Measurements from ENCODE around the gene GRIN2A. TPM values are rescaled to one million over a fixed set of nuclear protein-coding genes. Genes with fewer than 3 reads are reported as not detected.

GRIN2A gene
- polyA plus RNA-seq, 1 donor from 2014 or later: 0.11 TPM

DNA sequence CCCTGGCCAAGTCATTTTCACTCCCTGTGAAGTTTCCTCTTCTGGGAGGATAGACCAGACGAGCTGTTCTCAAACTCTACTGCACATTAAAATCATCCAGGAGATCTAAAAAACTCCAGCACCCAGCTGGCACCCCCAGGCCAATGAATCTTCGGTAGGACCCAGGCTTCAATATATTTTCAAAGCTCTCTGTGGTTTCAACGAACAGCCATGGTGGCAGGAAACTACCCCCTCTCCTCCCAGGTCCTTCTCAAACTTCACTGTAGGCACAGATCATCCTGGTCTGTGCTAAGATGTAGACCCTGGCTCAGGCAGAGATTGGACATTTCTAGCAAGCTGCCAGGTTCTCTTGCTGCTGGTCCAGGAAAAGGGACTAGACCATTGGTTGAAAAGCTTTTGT lies 38.7 kb upstream of the GRIN2A start:
- Histone ChIP-seq H3K36me3 (ENCODE audit: insufficient read depth, low read length) (no peaks in the 10 kb centered on the region), H3K79me2 (replicated peaks; ENCODE audit: insufficient read depth, low read length) (no peaks in the 10 kb centered on the region)
- no peak for TF ChIP-seq RAD21 (conservative IDR thresholded peaks at IDR 0.05)
- TF ChIP-seq MXI1 (conservative IDR thresholded peaks at IDR 0.05; ENCODE audit: poor library complexity, severe bottlenecking): no peak
- no peak for TF ChIP-seq SMC3 (conservative IDR thresholded peaks at IDR 0.05; ENCODE audit: poor library complexity)
- TF ChIP-seq, protein P1, sequence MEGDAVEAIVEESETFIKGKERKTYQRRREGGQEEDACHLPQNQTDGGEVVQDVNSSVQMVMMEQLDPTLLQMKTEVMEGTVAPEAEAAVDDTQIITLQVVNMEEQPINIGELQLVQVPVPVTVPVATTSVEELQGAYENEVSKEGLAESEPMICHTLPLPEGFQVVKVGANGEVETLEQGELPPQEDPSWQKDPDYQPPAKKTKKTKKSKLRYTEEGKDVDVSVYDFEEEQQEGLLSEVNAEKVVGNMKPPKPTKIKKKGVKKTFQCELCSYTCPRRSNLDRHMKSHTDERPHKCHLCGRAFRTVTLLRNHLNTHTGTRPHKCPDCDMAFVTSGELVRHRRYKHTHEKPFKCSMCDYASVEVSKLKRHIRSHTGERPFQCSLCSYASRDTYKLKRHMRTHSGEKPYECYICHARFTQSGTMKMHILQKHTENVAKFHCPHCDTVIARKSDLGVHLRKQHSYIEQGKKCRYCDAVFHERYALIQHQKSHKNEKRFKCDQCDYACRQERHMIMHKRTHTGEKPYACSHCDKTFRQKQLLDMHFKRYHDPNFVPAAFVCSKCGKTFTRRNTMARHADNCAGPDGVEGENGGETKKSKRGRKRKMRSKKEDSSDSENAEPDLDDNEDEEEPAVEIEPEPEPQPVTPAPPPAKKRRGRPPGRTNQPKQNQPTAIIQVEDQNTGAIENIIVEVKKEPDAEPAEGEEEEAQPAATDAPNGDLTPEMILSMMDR (IDR thresholded peaks at IDR 0.05; ENCODE audit: poor library complexity, severe bottlenecking): no peak
- TF ChIP-seq EZH2 (IDR thresholded peaks at IDR 0.05; ENCODE audit: borderline replicate concordance, insufficient read depth, low read length, poor library complexity, severe bottlenecking): no peak

DNA sequence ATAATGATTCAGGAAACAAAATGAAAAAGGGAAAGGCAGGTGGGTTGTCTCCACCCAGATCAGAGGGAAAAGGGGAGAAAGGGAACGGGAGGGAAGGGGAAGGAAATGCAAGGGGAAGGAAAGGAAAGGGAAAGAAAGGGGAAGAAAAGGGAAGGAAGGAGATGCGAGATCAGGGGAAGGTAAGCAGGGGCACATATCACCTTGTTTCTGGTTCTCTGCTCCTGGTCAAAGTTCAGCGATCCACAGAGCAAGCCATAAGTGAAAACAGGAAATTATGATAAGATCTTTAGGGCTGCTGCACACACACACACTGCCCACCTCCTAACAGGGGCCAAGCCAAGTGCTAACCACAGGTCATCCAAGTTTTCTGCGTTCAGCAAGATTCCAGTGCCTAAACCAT lies 37.5 kb upstream of the GRIN2A start:
- no peaks in the 10 kb centered on the region for H3K36me3 ChIP-seq (ENCODE audit: insufficient read depth, low read length)

More for the DNA sequence above, 38.7 kb upstream of the GRIN2A start:
- no peaks in the 10 kb centered on the region for H3F3A ChIP-seq (ENCODE audit: insufficient read depth, low read length, poor library complexity, severe bottlenecking)
- H3K4me3 ChIP-seq (ENCODE audit: low read length): no peak overlapping the region
- no peaks in the 10 kb centered on the region for H3K9me2 ChIP-seq (ENCODE audit: insufficient read depth, low read length)
- H3K9ac ChIP-seq (ENCODE audit: low read length): no peak overlapping the region
- no peaks in the 10 kb centered on the region for H4K20me1 ChIP-seq (ENCODE audit: insufficient read depth)
- H3K27me3 ChIP-seq (ENCODE audit: insufficient read depth, low read depth, low read length): no peaks in the 10 kb centered on the region
- H3K9me3 ChIP-seq (ENCODE audit: low read length): no peaks in the 10 kb centered on the region
- H3K27ac ChIP-seq (ENCODE audit: low read length): no peak overlapping the region
- H3K4me2 ChIP-seq (ENCODE audit: low read length): no peak overlapping the region
- no peak overlapping the region for H2AFZ ChIP-seq (ENCODE audit: low read depth, low read length)

More for the DNA sequence above, 37.5 kb upstream of the GRIN2A start:
- no peak overlapping the region for H3K27ac ChIP-seq (ENCODE audit: low read length)
- H2AFZ ChIP-seq (ENCODE audit: low read depth, low read length): no peak overlapping the region
- no peaks in the 10 kb centered on the region for H3K27me3 ChIP-seq (ENCODE audit: insufficient read depth, low read depth, low read length)
- H3K4me3 ChIP-seq (ENCODE audit: low read length): no peak overlapping the region
- no peaks in the 10 kb centered on the region for H3K9me3 ChIP-seq (ENCODE audit: low read length)
- H3K4me2 ChIP-seq (ENCODE audit: low read length): no peak overlapping the region
- H3K79me2 ChIP-seq (replicated peaks; ENCODE audit: insufficient read depth, low read length): no peaks in the 10 kb centered on the region
- no peaks in the 10 kb centered on the region for H3F3A ChIP-seq (ENCODE audit: insufficient read depth, low read length, poor library complexity, severe bottlenecking)
- no peaks in the 10 kb centered on the region for H3K9me2 ChIP-seq (ENCODE audit: insufficient read depth, low read length)
- no peaks in the 10 kb centered on the region for H4K20me1 ChIP-seq (ENCODE audit: insufficient read depth)
- H3K9ac ChIP-seq (ENCODE audit: low read length): no peak overlapping the region
- no peak for TF ChIP-seq POLR2AphosphoS5 (IDR thresholded peaks at IDR 0.05)
- TF ChIP-seq MXI1 (conservative IDR thresholded peaks at IDR 0.05; ENCODE audit: poor library complexity, severe bottlenecking): no peak
- TF ChIP-seq, protein P1 (IDR thresholded peaks at IDR 0.05; ENCODE audit: poor library complexity, severe bottlenecking): no peak
- no peak for TF ChIP-seq RAD21 (conservative IDR thresholded peaks at IDR 0.05)
- no peak for TF ChIP-seq EP300 (conservative IDR thresholded peaks at IDR 0.05; ENCODE audit: poor library complexity, severe bottlenecking)
- TF ChIP-seq TAF1 (IDR thresholded peaks at IDR 0.05; ENCODE audit: low read depth): no peak
- no peak for TF ChIP-seq SMC3 (conservative IDR thresholded peaks at IDR 0.05; ENCODE audit: poor library complexity)
- no peak for TF ChIP-seq EZH2 (IDR thresholded peaks at IDR 0.05; ENCODE audit: borderline replicate concordance, insufficient read depth, low read length, poor library complexity, severe bottlenecking)
